ENCODE results near the gene AOC1.

Gene AOC1

DNA sequence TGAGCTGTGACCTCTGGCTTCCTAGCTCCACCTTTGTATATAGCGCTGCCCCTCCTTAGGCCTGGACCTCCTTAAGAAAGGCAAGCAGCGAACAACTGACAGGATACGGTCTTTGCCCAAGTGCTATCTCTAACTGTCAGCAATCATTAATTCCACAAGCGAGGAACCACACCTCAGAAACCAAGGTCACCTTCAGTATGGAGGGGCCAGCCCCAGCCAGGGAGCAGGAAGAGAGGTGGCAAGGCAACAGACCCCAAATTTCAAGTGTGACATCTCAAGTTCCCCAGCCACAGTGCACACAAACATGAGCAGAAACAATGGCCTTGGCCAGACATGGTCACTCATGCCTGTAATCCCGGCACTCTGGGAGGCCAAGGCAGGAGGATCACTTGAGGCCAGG, 4.8 kb upstream of the AOC1 start:
- no peak overlapping the region for H3K27ac ChIP-seq
- TF ChIP-seq, protein P1, sequence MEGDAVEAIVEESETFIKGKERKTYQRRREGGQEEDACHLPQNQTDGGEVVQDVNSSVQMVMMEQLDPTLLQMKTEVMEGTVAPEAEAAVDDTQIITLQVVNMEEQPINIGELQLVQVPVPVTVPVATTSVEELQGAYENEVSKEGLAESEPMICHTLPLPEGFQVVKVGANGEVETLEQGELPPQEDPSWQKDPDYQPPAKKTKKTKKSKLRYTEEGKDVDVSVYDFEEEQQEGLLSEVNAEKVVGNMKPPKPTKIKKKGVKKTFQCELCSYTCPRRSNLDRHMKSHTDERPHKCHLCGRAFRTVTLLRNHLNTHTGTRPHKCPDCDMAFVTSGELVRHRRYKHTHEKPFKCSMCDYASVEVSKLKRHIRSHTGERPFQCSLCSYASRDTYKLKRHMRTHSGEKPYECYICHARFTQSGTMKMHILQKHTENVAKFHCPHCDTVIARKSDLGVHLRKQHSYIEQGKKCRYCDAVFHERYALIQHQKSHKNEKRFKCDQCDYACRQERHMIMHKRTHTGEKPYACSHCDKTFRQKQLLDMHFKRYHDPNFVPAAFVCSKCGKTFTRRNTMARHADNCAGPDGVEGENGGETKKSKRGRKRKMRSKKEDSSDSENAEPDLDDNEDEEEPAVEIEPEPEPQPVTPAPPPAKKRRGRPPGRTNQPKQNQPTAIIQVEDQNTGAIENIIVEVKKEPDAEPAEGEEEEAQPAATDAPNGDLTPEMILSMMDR (IDR thresholded peaks at IDR 0.05): no peak

GRCh38 chr7:150848111-150848510, 4.2 kb upstream of the AOC1 start:
- H3K27ac ChIP-seq: no peak overlapping the region
- TF ChIP-seq, protein P1 (IDR thresholded peaks at IDR 0.05): no peak
- TF ChIP-seq ZFX (IDR thresholded peaks at IDR 0.05; ENCODE audit: borderline replicate concordance): no peak

DNA sequence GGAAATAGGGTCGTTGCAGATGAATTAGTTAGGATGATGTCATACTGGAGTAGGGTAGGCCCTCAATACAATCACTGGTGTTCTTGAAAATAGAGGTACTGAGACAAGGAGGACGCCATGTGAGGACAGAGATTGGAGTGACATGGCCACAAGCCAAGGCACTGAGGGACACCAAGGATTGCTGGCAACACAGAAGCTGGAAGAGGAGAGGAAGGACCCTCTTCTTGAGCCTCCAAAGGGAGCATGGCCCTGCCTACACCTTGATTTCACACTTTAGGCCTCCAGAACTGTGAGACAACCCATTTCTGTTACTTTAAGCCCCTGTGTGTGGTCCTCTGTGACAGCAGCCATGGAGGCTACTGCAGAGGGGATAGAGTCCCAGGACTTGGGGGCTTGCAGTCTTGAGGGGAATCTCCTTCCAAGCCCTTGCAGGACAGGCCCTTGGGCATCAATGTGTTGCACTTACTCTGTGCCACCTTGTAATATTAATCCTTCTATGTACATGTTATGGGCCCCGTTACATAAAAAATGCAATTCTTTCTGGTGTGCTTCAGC, 3.7 kb upstream of the AOC1 start:
- TF ChIP-seq, protein P1 (IDR thresholded peaks at IDR 0.05): no peak
- TF ChIP-seq ZFX (IDR thresholded peaks at IDR 0.05; ENCODE audit: borderline replicate concordance): no peak
- H3K27ac ChIP-seq: no peak overlapping the region

DNA sequence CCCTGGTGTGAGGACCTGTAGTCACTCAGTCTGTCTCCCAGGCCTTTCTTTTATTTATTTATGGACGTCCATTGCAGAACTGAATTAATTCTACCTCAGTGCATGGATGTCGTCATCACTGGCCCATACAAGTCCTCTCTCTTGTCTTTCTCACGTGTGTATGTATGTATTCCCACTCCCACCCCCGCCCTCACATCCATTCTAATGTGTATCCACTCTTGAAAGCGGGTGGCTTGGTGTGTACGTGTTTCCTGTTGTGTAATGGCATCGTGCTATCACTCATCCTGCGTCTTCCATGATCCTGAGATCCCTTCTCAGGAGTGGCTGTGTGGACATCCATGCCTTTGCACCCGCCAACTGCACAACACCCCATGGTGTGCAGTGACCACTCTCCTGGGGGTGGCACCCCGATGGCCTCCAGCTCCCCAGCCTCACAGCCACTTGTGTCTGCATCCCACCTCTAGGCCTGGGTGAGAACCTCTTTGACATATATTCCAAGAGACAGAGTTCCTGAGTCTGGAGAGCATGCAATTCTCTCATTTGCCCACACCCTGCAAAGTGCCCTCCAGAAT, 3.0 kb upstream of the AOC1 start:
- no peak for TF ChIP-seq ZFX (IDR thresholded peaks at IDR 0.05; ENCODE audit: borderline replicate concordance)
- TF ChIP-seq, protein P1 (IDR thresholded peaks at IDR 0.05): no peak
- H3K27ac ChIP-seq: no peak overlapping the region

- TF ChIP-seq, protein P1 (IDR thresholded peaks at IDR 0.05): no peak
- no peak for TF ChIP-seq ZFX (IDR thresholded peaks at IDR 0.05; ENCODE audit: borderline replicate concordance)
- H3K27ac ChIP-seq: no peak overlapping the region
Observed at GRCh38 chr7:150850273-150850672, 2.0 kb upstream of the AOC1 start.

- no peak for TF ChIP-seq ZFX (IDR thresholded peaks at IDR 0.05; ENCODE audit: borderline replicate concordance)
- TF ChIP-seq, protein P1 (IDR thresholded peaks at IDR 0.05): no peak
- no peak overlapping the region for H3K27ac ChIP-seq
Observed at GRCh38 chr7:150851492-150852370, 586 bp upstream of the AOC1 start.

Data from 22Rv1 (cell line).